NK-92 treated with Interleukin-12 subunit alpha and Interleukin-12 subunit beta, amount 100 ng/mL, for 24 hours (cell line): ENCODE measurements around the gene CAPRIN1.
"Not testable (repeated sequence)": the region's sequence is repeated elsewhere in the genome, so short reads cannot be mapped to it uniquely, and the experiment has no call there.

Experiments used
- DNase-seq: peaks from one replicate; lab custom pipeline; 2025; lab: John Stamatoyannopoulos, UW

Gene CAPRIN1

GRCh38 chr11:34052036-34052607, 591 bp downstream of the CAPRIN1 start:
- peak; percentile 87 for DNase-seq

- DNase-seq: peak; percentile 34
These were observed 1.2 kb downstream of the CAPRIN1 start for GRCh38 chr11:34052608-34053160.

- DNase-seq: peak; percentile 71
These were observed 1.7 kb downstream of the CAPRIN1 start for GRCh38 chr11:34053161-34053686.

GRCh38 chr11:34054351-34054750, 2.8 kb downstream of the CAPRIN1 start:
- DNase-seq: not testable (repeated sequence)

GRCh38 chr11:34055218-34056000, 3.9 kb downstream of the CAPRIN1 start:
- no peak for DNase-seq

GRCh38 chr11:34056672-34057071, 5.1 kb downstream of the CAPRIN1 start:
- no peak for DNase-seq

GRCh38 chr11:34063061-34063795, 11.7 kb downstream of the CAPRIN1 start:
- no peak for DNase-seq

GRCh38 chr11:34064291-34064690, 12.8 kb downstream of the CAPRIN1 start:
- no peak for DNase-seq

- no peak for DNase-seq
These were observed 14.1 kb downstream of the CAPRIN1 start for GRCh38 chr11:34065505-34066203.

GRCh38 chr11:34066766-34067165, 15.2 kb downstream of the CAPRIN1 start:
- DNase-seq: not testable (repeated sequence)

GRCh38 chr11:34067383-34068065, 16.0 kb downstream of the CAPRIN1 start:
- DNase-seq: no peak

- no peak for DNase-seq
These were observed 16.6 kb downstream of the CAPRIN1 start for GRCh38 chr11:34068111-34068510.

GRCh38 chr11:34071306-34071705, 19.8 kb downstream of the CAPRIN1 start:
- not testable (repeated sequence) for DNase-seq

- DNase-seq: no peak
These were observed 20.5 kb downstream of the CAPRIN1 start for GRCh38 chr11:34072041-34072440.

- DNase-seq: no peak
These were observed 21.3 kb downstream of the CAPRIN1 start for GRCh38 chr11:34072832-34073231.

GRCh38 chr11:34074391-34074790, 22.9 kb downstream of the CAPRIN1 start:
- DNase-seq: no peak

- DNase-seq: no peak
These were observed 23.8 kb downstream of the CAPRIN1 start for GRCh38 chr11:34075178-34075820.

GRCh38 chr11:34080609-34081008, 29.1 kb downstream of the CAPRIN1 start:
- no peak for DNase-seq

- no peak for DNase-seq
These were observed 33.1 kb downstream of the CAPRIN1 start for GRCh38 chr11:34084637-34085036.

GRCh38 chr11:34086554-34087283, 35.2 kb downstream of the CAPRIN1 start:
- no peak for DNase-seq
